IMR-90 (cell line): ENCODE measurements around the gene SPPL3.

Experiments used
- CEBPB ChIP-seq: IDR thresholded peaks from 2 replicates; pipeline ENCODE4 v1.6.1; 2012; ENCODE audit warnings: low read depth, low read length, improper control_type of control experiment
- CHD1 ChIP-seq: IDR thresholded peaks from 2 replicates; pipeline ENCODE4 v1.6.1; 2012; ENCODE audit warnings: low read depth, low read length, improper control_type of control experiment
- MAFK ChIP-seq: IDR thresholded peaks from 2 replicates; pipeline ENCODE4 v1.6.1; 2012; ENCODE audit warnings: low read depth, low read length, improper control_type of control experiment
- MAZ ChIP-seq: IDR thresholded peaks from 2 replicates; pipeline ENCODE4 v1.6.1; 2012; ENCODE audit warnings: low read depth, mild to moderate bottlenecking, low read length, improper control_type of control experiment, moderate library complexity, borderline replicate concordance
- MXI1 ChIP-seq: IDR thresholded peaks from 2 replicates; pipeline ENCODE4 v1.6.1; 2012; ENCODE audit warnings: low read depth, mild to moderate bottlenecking, low read length, moderate library complexity, borderline replicate concordance
- POLR2A ChIP-seq: IDR thresholded peaks from 2 replicates; pipeline ENCODE4 v1.6.1; 2012; ENCODE audit warnings: mild to moderate bottlenecking, low read depth, low read length
- RAD21 ChIP-seq: IDR thresholded peaks from 2 replicates; pipeline ENCODE4 v1.6.1; 2012; ENCODE audit warnings: low read length, improper control_type of control experiment
- SMC3 ChIP-seq: fragments of 150-350 bp; IDR thresholded peaks from 2 replicates; pipeline ENCODE4 v1.6.1; 2016; ENCODE audit warnings: low read depth, mild to moderate bottlenecking, antibody characterized with exemption, low read length, moderate library complexity
- TF ChIP-seq, protein P1 (sequence below): conservative IDR thresholded peaks from 2 replicates; pipeline ENCODE4 v1.5.1; 2012; ENCODE audit warnings: mild to moderate bottlenecking, low read depth, low read length, improper control_type of control experiment

DNA sequence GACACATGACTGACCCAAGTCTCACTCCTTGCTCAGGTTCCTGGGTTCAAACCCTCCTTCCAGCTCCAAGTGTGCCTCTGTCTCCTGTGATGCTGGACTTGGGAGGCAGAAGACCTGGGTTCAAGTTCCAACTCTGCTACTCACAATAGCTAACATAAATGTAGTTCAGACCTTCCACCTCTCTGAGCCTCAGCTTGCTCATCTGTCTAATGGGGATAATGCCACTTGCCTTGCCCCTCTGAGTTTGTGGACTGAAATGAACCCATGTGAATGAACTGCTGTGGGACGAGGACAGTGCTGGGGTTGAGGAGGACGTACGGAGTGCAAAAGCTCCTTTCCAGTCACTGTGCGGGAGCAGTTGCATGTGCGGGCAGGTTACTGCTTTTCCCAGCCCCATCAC, 137.6 kb downstream of the SPPL3 start:
- TF ChIP-seq MAFK (no peak), CHD1 (no peak), RAD21 (no peak), MAZ (no peak), CEBPB (no peak), POLR2A (no peak), MXI1 (no peak), SMC3 (no peak)
- TF ChIP-seq, protein P1, sequence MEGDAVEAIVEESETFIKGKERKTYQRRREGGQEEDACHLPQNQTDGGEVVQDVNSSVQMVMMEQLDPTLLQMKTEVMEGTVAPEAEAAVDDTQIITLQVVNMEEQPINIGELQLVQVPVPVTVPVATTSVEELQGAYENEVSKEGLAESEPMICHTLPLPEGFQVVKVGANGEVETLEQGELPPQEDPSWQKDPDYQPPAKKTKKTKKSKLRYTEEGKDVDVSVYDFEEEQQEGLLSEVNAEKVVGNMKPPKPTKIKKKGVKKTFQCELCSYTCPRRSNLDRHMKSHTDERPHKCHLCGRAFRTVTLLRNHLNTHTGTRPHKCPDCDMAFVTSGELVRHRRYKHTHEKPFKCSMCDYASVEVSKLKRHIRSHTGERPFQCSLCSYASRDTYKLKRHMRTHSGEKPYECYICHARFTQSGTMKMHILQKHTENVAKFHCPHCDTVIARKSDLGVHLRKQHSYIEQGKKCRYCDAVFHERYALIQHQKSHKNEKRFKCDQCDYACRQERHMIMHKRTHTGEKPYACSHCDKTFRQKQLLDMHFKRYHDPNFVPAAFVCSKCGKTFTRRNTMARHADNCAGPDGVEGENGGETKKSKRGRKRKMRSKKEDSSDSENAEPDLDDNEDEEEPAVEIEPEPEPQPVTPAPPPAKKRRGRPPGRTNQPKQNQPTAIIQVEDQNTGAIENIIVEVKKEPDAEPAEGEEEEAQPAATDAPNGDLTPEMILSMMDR: no peak
